T-cell (primary cell): Measurements from ENCODE around the gene LIMK2. TPM values are rescaled to one million over a fixed set of nuclear protein-coding genes. Genes with fewer than 3 reads are reported as not detected.

ENCODE experiments used
- ATAC-seq, 4 experiments: fragments of 200-7000 bp in 3 of 4; fragments of 150-1000 bp in 1 of 4; cut with Tn5 transposase; replicated peaks in 1 of 4; 1 replicate in 3 of 4; 2 replicates in 1 of 4; pipeline ENCODE4 v1.10.0; 2021; ENCODE audit warnings: moderate library complexity in 3 of 4, mild to moderate bottlenecking in 2 of 4, moderate number of reproducible peaks in 1 of 4
- CTCF ChIA-PET, 2 donors: fragments of 300-600 bp; sonication (Branson Sonifier 250); formaldehyde crosslinking; loops; one replicate each; lab custom pipeline; 2022; ENCODE audit warnings: antibody characterized with exemption in 2 of 2; lab: Charles Lee
- POLR2A ChIA-PET, 2 donors: fragments of 300-600 bp; sonication (Branson Sonifier 250); formaldehyde crosslinking; loops; one replicate each; lab custom pipeline; 2022; ENCODE audit warnings: antibody characterized with exemption in 2 of 2; lab: Charles Lee
- DNase-seq, 35 experiments: peaks; one replicate each; pipeline versions ENCODE4 v3.0.0 to v3.0.0-alpha.2; 2013 to 2023
- H3K27ac ChIP-seq: one replicate; pipeline ENCODE4 v1.5.1; 2013; ENCODE audit warnings: low read length
- H3K27me3 ChIP-seq, 2 experiments: replicated peaks in 1 of 2; 1 replicate in 1 of 2; 2 replicates in 1 of 2; pipeline versions ENCODE4 v1.6.1 to v1.7.0; 2013; ENCODE audit warnings: low read length in 1 of 2, mixed read lengths in 1 of 2; ENCODE audit not compliant: control insufficient read depth in 2 of 2, insufficient read depth in 2 of 2; ENCODE audit errors: extremely low read depth in 1 of 2
- H3K36me3 ChIP-seq, 2 donors: 1 replicate in 1 of 2; 2 replicates in 1 of 2; pipeline versions ENCODE4 v1.6.1 to v1.7.0; 2013; ENCODE audit warnings: low read length in 1 of 2; ENCODE audit not compliant: control insufficient read depth in 2 of 2, insufficient read depth in 1 of 2; ENCODE audit errors: extremely low read depth in 1 of 2
- H3K4me1 ChIP-seq, 2 experiments: 1 replicate in 1 of 2; 2 replicates in 1 of 2; pipeline versions ENCODE4 v1.6.1 to v1.7.0; 2013; ENCODE audit warnings: low read length in 2 of 2, mixed read lengths in 1 of 2; ENCODE audit not compliant: insufficient read depth in 2 of 2, control insufficient read depth in 1 of 2; ENCODE audit errors: extremely low read depth in 1 of 2
- H3K4me3 ChIP-seq, 2 donors: 1 replicate in 1 of 2; 2 replicates in 1 of 2; pipeline versions ENCODE4 v1.5.1 to v1.7.0; 2013; ENCODE audit warnings: mild to moderate bottlenecking in 2 of 2, low read length in 1 of 2, moderate library complexity in 1 of 2; ENCODE audit not compliant: control insufficient read depth in 1 of 2; ENCODE audit errors: extremely low read depth in 1 of 2
- H3K9me3 ChIP-seq: 2 replicates; pipeline ENCODE4 v1.7.0; 2013
- H3K27ac Mint-ChIP-seq, 2 donors: one replicate each; pipeline ENCODE4 v1.8.0; 2020 to 2021; ENCODE audit warnings: mild to moderate bottlenecking in 2 of 2, mixed read lengths in 2 of 2
- H3K27me3 Mint-ChIP-seq, 2 donors: one replicate each; pipeline ENCODE4 v1.8.0; 2021 to 2022; ENCODE audit warnings: mixed read lengths in 2 of 2
- H3K36me3 Mint-ChIP-seq: one replicate; pipeline ENCODE4 v1.8.0; 2021; ENCODE audit warnings: mixed read lengths
- H3K4me1 Mint-ChIP-seq, 3 donors: one replicate each; pipeline ENCODE4 v1.8.0; 2020 to 2022; ENCODE audit warnings: mixed read lengths in 3 of 3, mild to moderate bottlenecking in 1 of 3
- H3K4me3 Mint-ChIP-seq, 3 donors: one replicate each; pipeline ENCODE4 v1.8.0; 2020 to 2022; ENCODE audit warnings: mild to moderate bottlenecking in 3 of 3, mixed read lengths in 3 of 3, moderate library complexity in 3 of 3
- H3K9me3 Mint-ChIP-seq, 3 donors: one replicate each; pipeline ENCODE4 v1.8.0; 2020 to 2022; ENCODE audit warnings: mixed read lengths in 3 of 3
- WGBS: methylation state at CpG from one replicate; pipeline ENCODE4 v1.1.5; 2013; ENCODE audit warnings: missing lambda C conversion rate; ENCODE audit not compliant: insufficient coverage; 5-methylcytosine and 5-hydroxymethylcytosine counted together
- total RNA-seq, 35 experiments: library from RNA in 6 of 35; stranded (reverse) in 6 of 35; fragments of 120-200 nt in 1 of 35; gene quantifications; one replicate each; pipeline versions ENCODE4 v1.2.1 to v1.2.4 and lab custom pipeline; 2013 to 2026

The LIMK2 gene
- total RNA-seq, 5 donors from 2014 or later (not counting 1 experiment from before 2014, with no cell fraction given), result 21.5 to 31.5 (median 29.7) TPM

DNA sequence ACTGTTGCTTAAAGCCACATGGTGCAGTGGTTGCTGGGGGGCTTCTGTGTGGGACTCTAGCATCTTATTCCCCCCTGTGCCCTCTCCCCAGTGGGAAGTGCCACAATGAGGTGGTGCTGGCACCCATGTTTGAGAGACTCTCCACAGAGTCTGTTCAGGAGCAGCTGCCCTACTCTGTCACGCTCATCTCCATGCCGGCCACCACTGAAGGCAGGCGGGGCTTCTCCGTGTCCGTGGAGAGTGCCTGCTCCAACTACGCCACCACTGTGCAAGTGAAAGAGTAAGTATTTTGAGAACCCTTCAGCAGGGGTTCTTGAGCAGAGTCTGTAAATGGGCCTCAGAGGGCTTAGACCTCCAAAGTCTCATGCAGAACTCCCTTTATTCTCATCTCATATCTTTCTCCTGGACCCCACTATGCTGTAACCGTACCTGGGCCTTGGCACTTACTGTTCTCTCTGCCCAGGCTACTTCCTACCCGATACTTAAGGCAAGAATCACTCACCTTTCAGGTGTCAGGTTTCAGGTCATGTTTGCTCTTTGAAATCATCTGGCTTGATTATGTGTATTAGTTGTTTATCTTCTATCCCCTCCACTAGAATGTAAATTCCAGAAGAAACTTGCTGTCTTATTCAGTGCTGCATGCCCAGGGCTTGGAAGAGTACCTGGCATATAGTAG lies 47.8 kb downstream of the LIMK2 start:
- Histone ChIP-seq H3K4me3 (no peak overlapping the region), H3K4me1 (no peaks in the 10 kb centered on the region), H3K27me3 (no peaks in the 10 kb centered on the region), H3K27ac (no peak overlapping the region), H3K9me3 (no peaks in the 10 kb centered on the region), H3K36me3 (peaks cover 13 to 57% of the 10 kb centered on the region in 2 donors)
- Mint-ChIP-seq H3K27ac (peak overlapping the region in 1 of 2 donors; percentile 25), H3K4me1 (peaks cover 6 to 7% (median 6%) of the 10 kb centered on the region in 3 donors), H3K9me3 (no peaks in the 10 kb centered on the region), H3K27me3 (no peaks in the 10 kb centered on the region), H3K4me3 (no peak overlapping the region), H3K36me3 (peaks cover 38% of the 10 kb centered on the region)
- WGBS, result 80% methylated on average over 1 of the region's 8 CpGs
- ATAC-seq (no peak), DNase-seq (no peak)
- CTCF ChIA-PET, result no interaction called here
- POLR2A ChIA-PET, result no interaction called here

DNA sequence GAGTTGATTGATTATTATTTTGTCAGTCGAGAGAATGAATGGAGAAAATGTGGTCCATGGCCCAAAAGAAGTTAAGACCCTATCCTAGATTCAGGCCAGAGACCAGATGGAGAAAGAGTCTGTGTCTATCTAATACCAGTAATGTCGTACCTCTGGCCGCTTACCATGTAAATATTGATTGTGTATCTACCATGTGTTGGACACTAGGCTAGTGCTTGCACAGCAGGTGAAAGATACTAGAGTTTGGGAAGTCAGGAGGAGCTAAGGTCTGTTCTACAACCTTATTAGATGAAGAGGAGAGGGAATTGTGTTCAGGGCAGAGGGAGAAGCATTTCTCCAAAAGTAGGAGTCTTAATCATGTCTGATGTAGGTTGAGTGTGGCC lies 48.4 kb downstream of the LIMK2 start:
- no peaks in the 10 kb centered on the region for H3K27me3 Mint-ChIP-seq
- Histone ChIP-seq H3K36me3 (peaks cover 13 to 57% of the 10 kb centered on the region in 2 donors), H3K27me3 (no peaks in the 10 kb centered on the region), H3K27ac (no peak overlapping the region), H3K4me1 (no peaks in the 10 kb centered on the region), H3K9me3 (no peaks in the 10 kb centered on the region), H3K4me3 (no peak overlapping the region)
- peak overlapping the region in 1 of 2 donors; percentile 61 for H3K27ac Mint-ChIP-seq
- no peak overlapping the region for H3K4me3 Mint-ChIP-seq
- ChIA-PET CTCF (no interaction called here), POLR2A (no interaction called here)
- H3K9me3 Mint-ChIP-seq, result no peaks in the 10 kb centered on the region
- WGBS, result 94% methylated on average over 2 of the region's 3 CpGs
- peaks cover 2 to 6% (median 2%) of the 10 kb centered on the region in 3 donors for H3K4me1 Mint-ChIP-seq
- ATAC-seq (no peak), DNase-seq (no peak)
- peaks cover 38% of the 10 kb centered on the region for H3K36me3 Mint-ChIP-seq

DNA sequence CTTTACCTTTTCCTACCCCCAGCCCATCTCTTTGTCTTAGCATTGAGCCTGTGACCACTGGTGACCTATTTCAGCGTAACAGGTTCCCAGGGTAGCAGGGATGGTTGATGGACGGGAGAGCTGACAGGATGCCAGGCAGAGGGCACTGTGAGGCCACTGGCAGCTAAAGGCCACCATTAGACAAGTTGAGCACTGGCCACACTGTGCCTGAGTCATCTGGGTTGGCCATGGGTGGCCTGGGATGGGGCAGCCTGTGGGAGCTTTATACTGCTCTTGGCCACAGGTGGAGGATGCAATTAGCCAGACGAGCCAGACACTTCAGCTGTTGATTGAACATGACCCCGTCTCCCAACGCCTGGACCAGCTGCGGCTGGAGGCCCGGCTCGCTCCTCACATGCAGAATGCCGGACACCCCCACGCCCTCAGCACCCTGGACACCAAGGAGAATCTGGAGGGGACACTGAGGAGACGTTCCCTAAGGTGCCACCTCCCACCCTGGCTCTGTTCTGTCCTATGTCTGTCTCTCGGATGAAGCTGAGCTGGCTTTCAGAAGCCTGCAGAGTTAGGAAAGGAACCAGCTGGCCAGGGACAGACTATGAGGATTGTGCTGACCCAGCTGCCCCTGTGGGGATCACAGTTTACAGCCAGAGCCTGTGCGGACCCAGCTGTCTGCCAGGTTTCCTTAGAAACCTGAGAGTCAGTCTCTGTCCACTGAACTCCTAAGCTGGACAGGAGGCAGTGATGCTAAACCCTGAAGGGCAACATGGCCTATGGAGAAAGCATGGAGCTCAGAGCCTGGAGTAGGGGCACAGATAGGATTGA lies 50.4 kb downstream of the LIMK2 start:
- no peak overlapping the region for H3K27ac ChIP-seq
- no peak overlapping the region for H3K4me3 Mint-ChIP-seq
- no peak overlapping the region for H3K27ac Mint-ChIP-seq
- DNase-seq (no peak), ATAC-seq (no peak)
- H3K9me3 Mint-ChIP-seq, result no peaks in the 10 kb centered on the region
- H3K4me3 ChIP-seq, result no peak overlapping the region
- no peaks in the 10 kb centered on the region for H3K4me1 ChIP-seq
- peaks cover 0 to 6% (median 2%) of the 10 kb centered on the region in 3 donors for H3K4me1 Mint-ChIP-seq
- H3K36me3 ChIP-seq, result peaks cover 16 to 74% of the 10 kb centered on the region in 2 donors
- 98% methylated on average over 13 of the region's 13 CpGs for WGBS
- H3K36me3 Mint-ChIP-seq, result peaks cover 46% of the 10 kb centered on the region
- no peaks in the 10 kb centered on the region for H3K9me3 ChIP-seq
- H3K27me3 Mint-ChIP-seq, result no peaks in the 10 kb centered on the region
- ChIA-PET POLR2A (interaction anchor here in 1 of 2 donors (1.2 kb wide), 1 partner anchor 11 kb away, joined by 3 read pairs; no protein-coding TSS in a partner anchor), CTCF (interaction anchor here in 1 of 2 donors (0.5 to 0.6 kb wide), 2 partner anchors 16 to 340 kb away, joined by 3 to 5 read pairs; no protein-coding TSS in a partner anchor)
- H3K27me3 ChIP-seq, result no peaks in the 10 kb centered on the region

DNA sequence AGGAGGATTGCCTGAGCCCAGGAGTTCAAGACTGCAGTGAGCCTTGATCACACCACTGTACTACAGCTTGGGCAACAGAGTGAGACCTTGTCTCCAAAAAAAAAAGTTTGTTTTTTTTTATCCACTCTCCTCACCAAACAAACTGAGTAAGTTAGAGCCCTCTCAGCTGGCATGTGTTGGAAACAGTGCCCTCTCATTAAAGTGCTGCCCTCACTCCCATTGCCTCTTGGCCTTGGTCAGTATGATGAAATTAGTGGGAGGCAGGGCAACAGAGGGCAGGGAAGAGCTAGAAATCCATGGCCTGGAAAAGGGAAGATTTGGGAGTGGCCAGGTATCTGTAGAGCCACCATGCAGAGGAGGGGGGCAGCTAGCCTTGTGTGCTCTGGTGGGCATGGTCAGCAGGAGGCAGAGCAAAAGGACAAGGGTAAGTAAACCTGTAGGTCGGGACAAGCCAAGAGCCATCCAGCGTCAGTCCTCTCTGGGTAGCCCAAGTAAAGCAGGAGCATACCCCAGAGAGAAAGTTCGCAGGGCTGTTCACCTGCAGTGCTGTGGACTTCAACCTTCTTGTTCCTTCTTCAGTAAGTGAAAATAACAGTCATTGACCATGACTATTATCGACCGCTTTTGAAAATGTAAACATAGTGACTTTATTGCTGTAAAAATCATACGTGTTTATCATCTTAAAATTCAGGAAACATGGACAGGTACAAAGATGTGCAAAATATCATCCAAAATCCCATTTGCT lies 52.0 kb downstream of the LIMK2 start:
- peaks cover 16 to 72% of the 10 kb centered on the region in 2 donors for H3K36me3 ChIP-seq
- H3K9me3 ChIP-seq, result no peaks in the 10 kb centered on the region
- Mint-ChIP-seq H3K4me3 (no peak overlapping the region), H3K9me3 (no peaks in the 10 kb centered on the region), H3K27ac (peak overlapping the region in 1 of 2 donors; percentile 25), H3K36me3 (peaks cover 50% of the 10 kb centered on the region), H3K4me1 (peaks cover 0 to 6% (median 2%) of the 10 kb centered on the region in 3 donors), H3K27me3 (no peaks in the 10 kb centered on the region)
- POLR2A ChIA-PET, result interaction anchor here in 1 of 2 donors (0.6 kb wide), 1 partner anchor 159 kb away, joined by 3 read pairs; no protein-coding TSS in a partner anchor
- CTCF ChIA-PET, result interaction anchor here in 1 of 2 donors (0.7 kb wide), 1 partner anchor 514 kb away, joined by 4 read pairs; no protein-coding TSS in a partner anchor
- ATAC-seq (no peak), DNase-seq (no peak)
- no peak overlapping the region for H3K27ac ChIP-seq
- H3K27me3 ChIP-seq, result no peaks in the 10 kb centered on the region
- H3K4me1 ChIP-seq, result no peaks in the 10 kb centered on the region
- no peak overlapping the region for H3K4me3 ChIP-seq
- WGBS, result 89% methylated on average over 5 of the region's 6 CpGs

DNA sequence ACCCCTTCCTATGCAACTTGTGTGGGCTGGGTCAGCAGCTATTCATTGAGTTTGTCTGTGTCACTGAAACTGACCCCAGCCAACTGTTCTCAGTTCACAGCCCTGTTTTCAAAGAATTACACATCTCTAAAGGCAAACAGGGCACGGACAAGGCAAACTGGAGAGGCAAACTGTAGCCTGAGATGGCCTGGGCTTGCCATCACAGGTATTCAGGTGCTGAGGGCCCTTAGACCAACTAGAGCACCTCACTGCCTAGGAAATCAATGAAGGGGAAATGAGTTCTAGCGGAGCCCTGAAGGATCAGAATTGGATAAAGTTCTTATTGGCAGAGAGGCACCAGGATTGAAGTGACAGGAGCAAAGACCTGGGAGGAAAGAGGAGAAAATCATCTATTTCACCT lies 56.2 kb downstream of the LIMK2 start:
- no peak for DNase-seq
- ATAC-seq, result no peak
- Mint-ChIP-seq H3K27ac (peak overlapping the region; percentile 73 to 85), H3K36me3 (peaks cover 42% of the 10 kb centered on the region), H3K4me1 (peaks cover 33 to 38% (median 37%) of the 10 kb centered on the region in 3 donors), H3K4me3 (no peak overlapping the region), H3K27me3 (no peaks in the 10 kb centered on the region), H3K9me3 (no peaks in the 10 kb centered on the region)
- CTCF ChIA-PET, result interaction anchor here in 1 of 2 donors (1.2 kb wide), 1 partner anchor 9 kb away, joined by 4 read pairs; no protein-coding TSS in a partner anchor
- peaks cover 14 to 55% of the 10 kb centered on the region in 2 donors for H3K36me3 ChIP-seq
- no peaks in the 10 kb centered on the region for H3K27me3 ChIP-seq
- H3K4me3 ChIP-seq, result no peak overlapping the region
- no peaks in the 10 kb centered on the region for H3K9me3 ChIP-seq
- H3K4me1 ChIP-seq, result peaks cover 0 to 22% of the 10 kb centered on the region in 2 experiments
- WGBS, result 100% methylated on average over 1 of the region's 2 CpGs
- POLR2A ChIA-PET, result interaction anchor here in 1 of 2 donors (0.5 kb wide), 1 partner anchor 70 kb away, joined by 17 read pairs; no protein-coding TSS in a partner anchor
- H3K27ac ChIP-seq, result no peak overlapping the region
